ENCODE data around the gene MACROD2. TPM values are rescaled to one million over a fixed set of nuclear protein-coding genes. Genes with fewer than 3 reads are reported as not detected.
"Not testable (repeated sequence)": the region's sequence is repeated elsewhere in the genome, so short reads cannot be mapped to it uniquely, and the experiment has no call there.

MACROD2 gene
- total and polyA plus RNA-seq, 4 donors = 13.0 to 67.1 (median 20.7) TPM

- H3K27ac ChIP-seq (ENCODE audit: low read depth in 1 of 2, low read length in 1 of 2) = no peak overlapping the region
- no peak for DNase-seq
- no peaks in the 10 kb centered on the region for H3K4me1 ChIP-seq (ENCODE audit: control insufficient read depth in 5 of 5, insufficient read depth in 5 of 5, low read length in 5 of 5)
- H3K9ac ChIP-seq (ENCODE audit: insufficient read depth in 1 of 2, low read length in 2 of 2) = no peak overlapping the region
- H3K36me3 ChIP-seq (ENCODE audit: control insufficient read depth in 4 of 4, insufficient read depth in 4 of 4, low read length in 4 of 4) = no peaks in the 10 kb centered on the region
- 53 to 69% methylated on average over 3 of the region's 3 CpGs for WGBS, 2 donors
- no peak for TF ChIP-seq CTCF (IDR thresholded peaks at IDR 0.05; ENCODE audit: control extremely low read depth, extremely low read depth)
- H3K9me3 ChIP-seq (ENCODE audit: control insufficient read depth in 4 of 4, insufficient read depth in 3 of 4, low read length in 3 of 4) = peaks cover 0 to 6% (median 0%) of the 10 kb centered on the region in 4 donors
- no peak for ATAC-seq (ENCODE audit: insufficient read depth, low FRiP score)
- no peaks in the 10 kb centered on the region for H3K27me3 ChIP-seq (ENCODE audit: control insufficient read depth in 3 of 3, insufficient read depth in 3 of 3, low read length in 2 of 3)
- no peak overlapping the region for H3K4me3 ChIP-seq
Observed at GRCh38 chr20:14979453-14979986, 984.2 kb downstream of the MACROD2 start.

- ATAC-seq (ENCODE audit: insufficient read depth, low FRiP score); H3K27ac ChIP-seq (ENCODE audit: low read depth in 1 of 2, low read length in 1 of 2); H3K27me3 ChIP-seq (ENCODE audit: control insufficient read depth in 3 of 3, insufficient read depth in 3 of 3, low read length in 2 of 3); H3K9me3 ChIP-seq (ENCODE audit: control insufficient read depth in 4 of 4, insufficient read depth in 3 of 4, low read length in 3 of 4); H3K4me3 ChIP-seq; H3K4me1 ChIP-seq (ENCODE audit: control insufficient read depth in 5 of 5, insufficient read depth in 5 of 5, low read length in 5 of 5); H3K9ac ChIP-seq (ENCODE audit: insufficient read depth in 1 of 2, low read length in 2 of 2); DNase-seq; H3K36me3 ChIP-seq (ENCODE audit: control insufficient read depth in 4 of 4, insufficient read depth in 4 of 4, low read length in 4 of 4): not testable (repeated sequence)
- 89 to 94% methylated on average over 3 of the region's 3 CpGs for WGBS, 2 donors
Observed at GRCh38 chr20:14981486-14981885, 986.2 kb downstream of the MACROD2 start.

GRCh38 chr20:14982324-14982723 lies 987.0 kb downstream of the MACROD2 start:
- not testable (repeated sequence) for H3K4me1 ChIP-seq (ENCODE audit: control insufficient read depth in 5 of 5, insufficient read depth in 5 of 5, low read length in 5 of 5); H3K27me3 ChIP-seq (ENCODE audit: control insufficient read depth in 3 of 3, insufficient read depth in 3 of 3, low read length in 2 of 3); H3K9ac ChIP-seq (ENCODE audit: insufficient read depth in 1 of 2, low read length in 2 of 2); ATAC-seq (ENCODE audit: insufficient read depth, low FRiP score); H3K27ac ChIP-seq (ENCODE audit: low read depth in 1 of 2, low read length in 1 of 2); H3K36me3 ChIP-seq (ENCODE audit: control insufficient read depth in 4 of 4, insufficient read depth in 4 of 4, low read length in 4 of 4); DNase-seq; H3K9me3 ChIP-seq (ENCODE audit: control insufficient read depth in 4 of 4, insufficient read depth in 3 of 4, low read length in 3 of 4); H3K4me3 ChIP-seq
- WGBS, 2 donors = 95 to 97% methylated on average over 1 of the region's 1 CpG

- Histone ChIP-seq H3K9ac (ENCODE audit: insufficient read depth in 1 of 2, low read length in 2 of 2) (no peak overlapping the region), H3K27ac (ENCODE audit: low read depth in 1 of 2, low read length in 1 of 2) (no peak overlapping the region), H3K27me3 (ENCODE audit: control insufficient read depth in 3 of 3, insufficient read depth in 3 of 3, low read length in 2 of 3) (no peaks in the 10 kb centered on the region), H3K4me1 (ENCODE audit: control insufficient read depth in 5 of 5, insufficient read depth in 5 of 5, low read length in 5 of 5) (no peaks in the 10 kb centered on the region), H3K9me3 (ENCODE audit: control insufficient read depth in 4 of 4, insufficient read depth in 3 of 4, low read length in 3 of 4) (peaks cover 0 to 6% (median 0%) of the 10 kb centered on the region in 4 donors), H3K36me3 (ENCODE audit: control insufficient read depth in 4 of 4, insufficient read depth in 4 of 4, low read length in 4 of 4) (no peaks in the 10 kb centered on the region), H3K4me3 (no peak overlapping the region)
- no peak for ATAC-seq (ENCODE audit: insufficient read depth, low FRiP score)
- WGBS, 2 donors = 75 to 76% methylated on average over 3 of the region's 3 CpGs
- no peak for TF ChIP-seq CTCF (IDR thresholded peaks at IDR 0.05; ENCODE audit: control extremely low read depth, extremely low read depth)
- no peak for DNase-seq
Observed at GRCh38 chr20:14984305-14984704, 989.0 kb downstream of the MACROD2 start.

All from lung (tissue), 12 donors.